ENCODE results near the gene CBX4. TPM values are rescaled to one million over a fixed set of nuclear protein-coding genes. Genes with fewer than 3 reads are reported as not detected.

Gene CBX4
- polyA plus RNA-seq, 1 donor (not counting 4 experiments of a cell fraction or from before 2014, with no cell fraction given) = 7.0 TPM

GRCh38 chr17:79887451-79887991 is 48.3 kb upstream of the CBX4 start:
- H3K27ac ChIP-seq (ENCODE audit: control insufficient read depth, insufficient read depth, low read length) = no peak overlapping the region
- no peaks in the 10 kb centered on the region for H4K20me1 ChIP-seq (ENCODE audit: control insufficient read depth, extremely low read depth, insufficient read depth, low read length)
- H3K4me1 ChIP-seq (ENCODE audit: control insufficient read depth, extremely low read depth, insufficient read depth, low read length) = no peaks in the 10 kb centered on the region
- dilution Hi-C loops (cut with MboI; ENCODE audit: extremely low pct_ligation_motif_present, low sequenced_read_pairs) = no loop called here
- H3K36me3 ChIP-seq (ENCODE audit: control insufficient read depth in 2 of 2, extremely low read depth in 1 of 2, insufficient read depth in 2 of 2, low read length in 2 of 2) = no peaks in the 10 kb centered on the region
- H3K9me1 ChIP-seq (ENCODE audit: control insufficient read depth, extremely low read depth, insufficient read depth, low read length) = no peaks in the 10 kb centered on the region
- no peak overlapping the region for H3K4me2 ChIP-seq (ENCODE audit: control insufficient read depth, extremely low read depth, insufficient read depth, low read depth, low read length)
- no peak for TF ChIP-seq EZH2 (IDR thresholded peaks at IDR 0.05; ENCODE audit: low read length)
- TF ChIP-seq, protein P1, sequence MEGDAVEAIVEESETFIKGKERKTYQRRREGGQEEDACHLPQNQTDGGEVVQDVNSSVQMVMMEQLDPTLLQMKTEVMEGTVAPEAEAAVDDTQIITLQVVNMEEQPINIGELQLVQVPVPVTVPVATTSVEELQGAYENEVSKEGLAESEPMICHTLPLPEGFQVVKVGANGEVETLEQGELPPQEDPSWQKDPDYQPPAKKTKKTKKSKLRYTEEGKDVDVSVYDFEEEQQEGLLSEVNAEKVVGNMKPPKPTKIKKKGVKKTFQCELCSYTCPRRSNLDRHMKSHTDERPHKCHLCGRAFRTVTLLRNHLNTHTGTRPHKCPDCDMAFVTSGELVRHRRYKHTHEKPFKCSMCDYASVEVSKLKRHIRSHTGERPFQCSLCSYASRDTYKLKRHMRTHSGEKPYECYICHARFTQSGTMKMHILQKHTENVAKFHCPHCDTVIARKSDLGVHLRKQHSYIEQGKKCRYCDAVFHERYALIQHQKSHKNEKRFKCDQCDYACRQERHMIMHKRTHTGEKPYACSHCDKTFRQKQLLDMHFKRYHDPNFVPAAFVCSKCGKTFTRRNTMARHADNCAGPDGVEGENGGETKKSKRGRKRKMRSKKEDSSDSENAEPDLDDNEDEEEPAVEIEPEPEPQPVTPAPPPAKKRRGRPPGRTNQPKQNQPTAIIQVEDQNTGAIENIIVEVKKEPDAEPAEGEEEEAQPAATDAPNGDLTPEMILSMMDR (optimal IDR thresholded peaks at IDR 0.05 in 1 of 3, IDR thresholded peaks at IDR 0.05 in 1 of 3, conservative IDR thresholded peaks at IDR 0.05 in 1 of 3; ENCODE audit: extremely low read depth in 1 of 3, insufficient read depth in 2 of 3, low read length in 3 of 3) = no peak
- no peak overlapping the region for H2AFZ ChIP-seq (ENCODE audit: control insufficient read depth, low read length)
- no peaks in the 10 kb centered on the region for H3K79me2 ChIP-seq (ENCODE audit: control insufficient read depth, insufficient read depth, low read length)
- no peak for DNase-seq (ENCODE audit: low read depth, low spot score)
- H3K9ac ChIP-seq (ENCODE audit: control insufficient read depth, extremely low read depth, insufficient read depth, low read length) = no peak overlapping the region
- H3K4me3 ChIP-seq (ENCODE audit: control insufficient read depth in 2 of 3, extremely low read depth in 1 of 3, insufficient read depth in 2 of 3, low read depth in 1 of 3, low read length in 3 of 3) = no peak overlapping the region
- peaks cover 36% of the 10 kb centered on the region for H3K27me3 ChIP-seq (ENCODE audit: control insufficient read depth, extremely low read depth, insufficient read depth, low read length)
- H3K9me3 ChIP-seq (ENCODE audit: control insufficient read depth, low read depth, low read length) = no peaks in the 10 kb centered on the region
- FAIRE-seq = no peak

DNA sequence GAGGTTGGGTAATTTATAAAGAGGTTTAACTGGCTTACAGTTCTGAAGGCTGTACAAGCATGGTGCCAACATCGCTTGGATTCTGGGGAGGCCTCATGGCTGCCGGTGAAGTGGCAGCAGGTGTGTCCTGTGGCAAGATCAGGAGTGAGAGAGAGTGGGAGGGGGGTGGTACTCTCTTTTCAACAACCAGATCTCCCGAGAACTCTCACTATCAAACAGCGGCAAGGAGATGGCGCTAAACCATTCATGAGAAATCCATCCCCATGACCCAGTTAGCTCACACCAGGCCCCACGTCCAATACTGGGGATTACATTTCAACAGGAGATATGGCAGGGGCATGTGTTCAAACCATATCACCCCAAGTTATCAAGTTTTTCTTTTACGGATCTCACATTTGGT is 44.0 kb upstream of the CBX4 start:
- no peak overlapping the region for H2AFZ ChIP-seq (ENCODE audit: control insufficient read depth, low read length)
- TF ChIP-seq EZH2 (IDR thresholded peaks at IDR 0.05; ENCODE audit: low read length) = no peak
- TF ChIP-seq, protein P1 (optimal IDR thresholded peaks at IDR 0.05 in 1 of 3, IDR thresholded peaks at IDR 0.05 in 1 of 3, conservative IDR thresholded peaks at IDR 0.05 in 1 of 3; ENCODE audit: extremely low read depth in 1 of 3, insufficient read depth in 2 of 3, low read length in 3 of 3) = no peak
- H3K9me1 ChIP-seq (ENCODE audit: control insufficient read depth, extremely low read depth, insufficient read depth, low read length) = no peaks in the 10 kb centered on the region
- H3K27me3 ChIP-seq (ENCODE audit: control insufficient read depth, extremely low read depth, insufficient read depth, low read length) = peaks cover 4% of the 10 kb centered on the region
- H3K4me3 ChIP-seq (ENCODE audit: control insufficient read depth in 2 of 3, extremely low read depth in 1 of 3, insufficient read depth in 2 of 3, low read depth in 1 of 3, low read length in 3 of 3) = no peak overlapping the region
- H4K20me1 ChIP-seq (ENCODE audit: control insufficient read depth, extremely low read depth, insufficient read depth, low read length) = no peaks in the 10 kb centered on the region
- no peaks in the 10 kb centered on the region for H3K36me3 ChIP-seq (ENCODE audit: control insufficient read depth in 2 of 2, extremely low read depth in 1 of 2, insufficient read depth in 2 of 2, low read length in 2 of 2)
- no peak overlapping the region for H3K9ac ChIP-seq (ENCODE audit: control insufficient read depth, extremely low read depth, insufficient read depth, low read length)
- DNase-seq (ENCODE audit: low read depth, low spot score) = no peak
- no peaks in the 10 kb centered on the region for H3K9me3 ChIP-seq (ENCODE audit: control insufficient read depth, low read depth, low read length)
- dilution Hi-C loops (cut with MboI; ENCODE audit: extremely low pct_ligation_motif_present, low sequenced_read_pairs) = no loop called here
- no peak overlapping the region for H3K4me2 ChIP-seq (ENCODE audit: control insufficient read depth, extremely low read depth, insufficient read depth, low read depth, low read length)
- H3K4me1 ChIP-seq (ENCODE audit: control insufficient read depth, extremely low read depth, insufficient read depth, low read length) = no peaks in the 10 kb centered on the region
- FAIRE-seq = no peak
- H3K27ac ChIP-seq (ENCODE audit: control insufficient read depth, insufficient read depth, low read length) = no peak overlapping the region
- H3K79me2 ChIP-seq (ENCODE audit: control insufficient read depth, insufficient read depth, low read length) = no peaks in the 10 kb centered on the region

Measured in keratinocyte (primary cell).